Measurements from ENCODE around the gene UBE2L3. TPM values are rescaled to one million over a fixed set of nuclear protein-coding genes. Genes with fewer than 3 reads are reported as not detected.
"Not testable (repeated sequence)": the region's sequence is repeated elsewhere in the genome, so short reads cannot be mapped to it uniquely, and the experiment has no call there.

Gene UBE2L3
- total RNA-seq = 10 to 100 TPM; 35.6 to 71.1 (median 54.1) TPM

DNA sequence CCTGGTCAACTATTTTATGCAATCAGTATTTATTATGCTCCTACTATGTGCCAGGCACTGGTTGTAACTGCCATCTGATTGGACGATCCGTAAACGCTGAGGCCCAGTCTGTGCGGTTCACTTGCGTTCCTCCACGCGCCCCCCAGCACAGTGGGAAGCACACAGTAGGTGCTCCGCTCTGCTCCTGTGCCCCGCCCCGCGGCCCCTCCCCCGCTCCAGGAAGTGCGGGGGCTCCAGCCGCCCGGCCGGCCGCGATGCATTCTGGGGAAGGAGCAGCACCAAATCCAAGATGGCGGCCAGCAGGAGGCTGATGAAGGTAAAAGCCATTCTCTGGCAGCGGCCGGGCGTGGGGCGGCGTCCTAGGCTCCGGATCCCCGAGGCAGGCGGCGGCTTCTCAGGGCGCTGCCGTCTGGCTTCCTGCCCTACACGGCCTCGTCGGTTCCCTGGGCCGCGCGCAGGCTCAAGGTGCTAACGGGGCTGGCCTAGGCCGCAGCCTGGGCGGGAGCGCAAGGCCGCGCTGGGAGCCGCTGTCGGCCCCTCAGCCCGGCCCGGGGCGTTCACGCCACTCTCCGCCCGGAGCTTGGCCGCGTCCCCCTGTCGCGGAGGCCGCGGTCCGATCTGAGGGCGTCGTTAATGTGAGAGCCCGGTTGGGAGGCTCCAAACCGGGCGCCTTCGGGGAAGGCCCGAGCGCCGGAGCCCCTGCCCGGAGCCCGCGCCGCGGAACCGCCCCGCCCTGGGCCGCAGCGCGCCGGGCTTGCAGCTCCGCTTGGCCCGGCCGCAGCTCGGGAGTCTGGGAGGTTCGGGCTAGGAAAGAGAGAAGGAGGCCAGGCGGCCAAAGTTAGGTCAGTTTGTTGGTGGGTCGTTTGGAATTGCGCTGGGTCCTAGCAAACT lies at the start of gene UBE2L3:
Gene UBE2L3, plus strand, starts transcription at position 259 of the 891 bp plus-strand sequence. Its CDS starts 31 bp downstream, at position 290.
- ATAC-seq (replicated peaks in 6 of 8) = peak; percentile 54 to 82 (median 74)
- peaks cover 16 to 19% of the 10 kb centered on the region in 2 donors for H3K4me1 ChIP-seq (replicated peaks in 1 of 2)
- H3K4me3 ChIP-seq = peak within 1 kb of the TSS; percentile 69 to 96 (median 85)
- in situ Hi-C loops (cut with MboI; ENCODE audit: low pct_unique_long_range_greater_than_20kb in 2 of 9, low sequenced_read_pairs in 9 of 9, unreplicated experiment in 9 of 9) = no loop called here
- 0 to 8% (median 0%) methylated on average over 2 to 6 of the region's 85 CpGs; no CpG with 5 or more reads in 7 of the 10 experiments for WGBS, 10 experiments
- peak within 1 kb of the TSS; percentile 86 to 93 for H3K27ac ChIP-seq

DNA sequence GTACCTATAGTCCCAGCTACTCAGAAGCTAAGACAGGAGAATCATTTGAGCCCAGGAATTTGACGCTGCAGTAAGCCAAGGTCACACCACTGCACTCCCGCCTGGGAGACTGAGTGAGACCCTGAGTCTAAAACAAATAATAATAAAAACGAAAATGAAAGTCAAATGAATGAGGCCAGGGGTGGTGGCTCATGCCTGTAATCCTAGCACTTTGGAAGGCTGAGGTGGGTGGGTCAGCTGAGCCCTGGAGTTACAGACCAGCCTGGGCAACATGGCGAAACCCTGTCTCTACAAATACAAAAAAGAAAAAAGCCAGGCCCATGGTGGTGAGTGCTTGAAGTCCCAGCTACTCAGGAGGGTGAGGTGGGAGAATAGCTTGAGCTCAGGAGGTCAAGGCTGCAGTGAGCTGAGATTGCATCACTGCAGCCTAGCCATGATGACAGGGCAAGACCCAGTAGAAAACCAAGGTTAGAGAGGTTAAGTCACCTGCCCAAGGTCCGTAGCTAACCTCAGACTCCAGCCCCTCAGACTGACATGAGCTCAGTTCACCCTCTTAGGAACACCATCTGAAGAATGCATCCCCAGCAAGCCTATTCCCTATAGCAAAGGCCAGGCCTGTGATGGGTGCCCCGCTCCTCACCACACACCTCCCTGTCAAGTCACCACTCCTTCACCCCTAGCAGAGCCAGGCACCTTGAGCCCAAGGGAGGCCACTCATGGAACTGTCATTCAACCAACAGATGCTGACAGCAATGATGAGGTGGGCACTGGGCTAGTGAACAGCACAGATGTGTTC lies 40.6 kb upstream of the UBE2L3 start:
- H3K27ac ChIP-seq; H3K4me3 ChIP-seq; H3K4me1 ChIP-seq (replicated peaks in 1 of 2); in situ Hi-C loops (cut with MboI; ENCODE audit: low pct_unique_long_range_greater_than_20kb in 2 of 9, low sequenced_read_pairs in 9 of 9, unreplicated experiment in 9 of 9): not testable (repeated sequence)
- ATAC-seq (replicated peaks in 6 of 8) = peak in 2 of 8 experiments; percentile 58 to 72
- no CpG with 5 or more reads among the region's 6 CpGs for WGBS, 10 experiments

DNA sequence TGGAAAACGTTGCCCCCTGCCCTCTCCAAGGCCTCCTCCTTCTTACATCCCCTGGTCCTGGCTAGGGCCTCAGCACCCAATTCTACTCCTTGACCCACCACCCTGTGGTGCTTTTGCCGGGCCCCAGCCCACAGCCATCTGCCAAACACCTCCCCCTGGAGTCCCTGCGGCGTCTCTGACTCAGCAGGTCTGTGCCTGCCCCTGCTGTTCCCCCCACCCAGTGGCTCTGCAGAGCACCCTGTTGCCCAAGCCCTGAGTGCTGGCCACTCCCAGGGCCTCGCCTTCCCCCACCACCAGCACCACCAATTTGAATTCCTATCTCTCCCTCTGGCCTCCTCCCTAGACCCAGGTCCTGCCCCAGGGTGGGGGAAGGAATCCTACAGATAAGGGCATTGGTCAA lies 36.0 kb upstream of the UBE2L3 start:
- ATAC-seq (replicated peaks in 6 of 8) = peak; percentile 13 to 61 (median 43)
- no CpG with 5 or more reads among the region's 5 CpGs for WGBS, 10 experiments
- in situ Hi-C loops (cut with MboI; ENCODE audit: low pct_unique_long_range_greater_than_20kb in 2 of 9, low sequenced_read_pairs in 9 of 9, unreplicated experiment in 9 of 9); H3K27ac ChIP-seq; H3K4me1 ChIP-seq (replicated peaks in 1 of 2); H3K4me3 ChIP-seq: not testable (repeated sequence)

DNA sequence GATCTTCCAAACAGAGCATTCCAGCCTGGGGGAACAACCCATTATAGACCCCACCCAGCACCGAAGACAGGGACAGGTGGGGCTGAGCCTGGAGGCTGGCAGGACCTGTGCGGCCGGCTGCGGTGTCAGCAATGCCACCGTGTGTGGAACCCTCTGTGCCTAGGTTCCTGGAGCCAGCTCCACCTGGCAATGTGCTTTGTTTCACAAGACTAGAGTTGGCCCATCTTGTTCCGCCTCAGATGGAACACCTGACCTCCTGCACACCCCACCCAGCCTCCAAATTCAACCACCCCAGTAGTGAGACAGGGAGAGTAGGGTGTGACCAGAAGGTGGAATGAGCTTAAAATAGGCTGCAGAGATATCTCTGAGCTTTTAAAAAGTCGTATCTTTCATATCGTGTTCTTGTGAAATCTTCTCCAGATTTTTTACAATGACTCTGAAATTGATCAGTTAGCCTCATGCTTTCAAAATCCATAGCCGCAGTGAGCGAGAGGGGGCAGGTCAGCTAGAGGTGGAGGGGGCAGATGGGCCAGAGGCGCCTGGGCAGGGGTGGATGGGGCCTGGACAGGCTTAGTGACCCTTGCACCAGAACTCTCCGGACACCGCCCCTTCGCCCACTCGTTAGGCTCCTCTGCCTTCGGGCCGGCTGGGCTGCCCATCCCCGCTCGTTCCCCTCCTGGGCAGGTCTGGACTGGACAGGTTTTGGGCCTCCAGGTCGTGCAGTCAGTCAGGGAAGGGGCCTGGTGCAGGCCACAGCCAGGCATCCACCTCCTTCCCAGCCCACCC lies 34.5 kb upstream of the UBE2L3 start:
- ATAC-seq (replicated peaks in 6 of 8); in situ Hi-C loops (cut with MboI; ENCODE audit: low pct_unique_long_range_greater_than_20kb in 2 of 9, low sequenced_read_pairs in 9 of 9, unreplicated experiment in 9 of 9); H3K27ac ChIP-seq; H3K4me3 ChIP-seq; H3K4me1 ChIP-seq (replicated peaks in 1 of 2): not testable (repeated sequence)
- no CpG with 5 or more reads among the region's 20 CpGs for WGBS, 10 experiments

DNA sequence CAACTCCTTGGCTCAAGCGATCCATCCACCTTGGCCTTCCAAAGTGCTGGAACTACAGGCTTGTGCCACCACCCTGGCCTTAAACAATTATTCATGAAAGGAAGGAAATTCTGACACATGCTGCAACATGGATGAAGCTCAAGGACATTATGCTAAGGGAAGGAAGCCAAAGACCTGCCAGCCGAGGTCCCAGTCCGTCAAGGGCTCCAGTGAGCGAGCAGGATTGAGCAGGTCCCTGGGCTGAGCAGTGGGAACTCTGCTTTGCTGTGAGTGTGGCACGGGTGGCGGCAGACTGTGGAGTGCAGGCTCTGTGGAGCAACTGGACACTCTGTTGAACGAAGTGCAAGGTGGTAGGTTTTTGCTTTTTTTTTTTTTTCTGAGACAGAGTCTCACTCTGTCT lies 27.7 kb upstream of the UBE2L3 start:
- H3K4me1 ChIP-seq (replicated peaks in 1 of 2); ATAC-seq (replicated peaks in 6 of 8); H3K4me3 ChIP-seq; H3K27ac ChIP-seq; in situ Hi-C loops (cut with MboI; ENCODE audit: low pct_unique_long_range_greater_than_20kb in 2 of 9, low sequenced_read_pairs in 9 of 9, unreplicated experiment in 9 of 9): not testable (repeated sequence)
- no CpG with 5 or more reads among the region's 7 CpGs for WGBS, 10 experiments

DNA sequence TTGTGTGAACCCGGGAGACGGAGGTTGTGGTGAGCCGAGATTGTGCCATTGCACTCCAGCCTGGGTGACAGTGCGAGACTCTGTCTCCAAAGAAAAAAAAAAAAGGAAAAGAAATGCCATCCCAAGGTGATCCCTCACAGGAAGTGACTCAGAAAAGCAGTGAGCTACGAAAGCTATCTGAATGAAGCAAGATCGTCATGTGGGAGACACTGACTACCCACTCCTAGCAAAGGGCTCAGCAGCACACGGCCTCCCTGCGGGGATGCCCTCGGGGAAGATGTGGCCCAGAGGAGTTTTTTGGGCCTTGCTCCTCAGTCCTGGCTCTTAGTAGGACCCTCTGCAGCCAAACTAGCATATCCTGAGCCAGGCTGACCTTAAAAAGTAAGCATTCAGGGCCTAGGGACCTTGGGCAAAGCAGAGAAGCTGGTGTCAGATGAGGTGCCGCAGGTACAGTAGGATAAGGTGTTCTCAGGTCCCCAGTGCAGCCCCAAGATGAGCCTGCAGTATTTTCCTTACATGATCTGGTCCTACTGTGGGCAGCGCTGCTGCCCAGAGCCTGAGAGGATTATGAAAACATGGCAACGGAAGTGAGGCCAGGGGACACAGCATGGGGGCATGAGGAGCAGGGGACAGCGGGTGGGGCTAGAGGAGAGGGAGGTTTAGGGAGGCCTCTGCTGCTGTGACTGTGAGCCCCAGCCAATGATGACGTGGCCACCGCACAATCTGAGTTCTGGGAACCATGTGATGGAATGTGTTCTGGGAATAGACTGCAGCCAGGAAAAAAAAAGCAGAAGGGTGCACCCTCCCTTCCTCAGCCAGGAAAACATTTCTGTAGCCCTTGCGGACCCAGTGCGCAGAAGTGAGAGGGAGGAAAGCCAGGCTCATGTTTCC lies 22.8 kb upstream of the UBE2L3 start:
- H3K27ac ChIP-seq; H3K4me1 ChIP-seq (replicated peaks in 1 of 2); H3K4me3 ChIP-seq; in situ Hi-C loops (cut with MboI; ENCODE audit: low pct_unique_long_range_greater_than_20kb in 2 of 9, low sequenced_read_pairs in 9 of 9, unreplicated experiment in 9 of 9): not testable (repeated sequence)
- ATAC-seq (replicated peaks in 6 of 8) = peak; percentile 33 to 93 (median 52)
- no CpG with 5 or more reads among the region's 17 CpGs for WGBS, 10 experiments

DNA sequence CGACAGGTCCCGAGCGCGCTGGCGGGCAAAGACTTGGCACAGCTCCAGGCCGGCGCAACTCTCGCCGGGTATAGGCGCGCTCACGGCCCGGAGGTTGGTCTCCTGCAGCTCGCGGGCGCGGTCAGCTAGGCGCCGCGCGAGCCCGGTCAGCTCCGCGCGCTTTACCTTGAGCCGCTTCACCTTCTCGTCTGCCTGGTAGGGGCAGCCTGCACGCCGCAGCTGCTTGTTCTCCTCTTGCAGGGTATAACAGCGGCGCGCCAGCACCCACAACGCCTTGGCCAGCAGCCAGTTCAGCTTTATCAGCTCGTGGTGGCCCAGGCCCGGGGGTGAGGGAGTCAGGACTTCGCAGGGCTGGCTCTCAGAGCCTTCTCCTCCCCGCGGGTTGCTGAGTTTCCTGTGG lies 18.0 kb upstream of the UBE2L3 start:
- WGBS, 10 experiments = no CpG with 5 or more reads among the region's 38 CpGs
- in situ Hi-C loops (cut with MboI; ENCODE audit: low pct_unique_long_range_greater_than_20kb in 2 of 9, low sequenced_read_pairs in 9 of 9, unreplicated experiment in 9 of 9); H3K4me3 ChIP-seq; H3K27ac ChIP-seq; H3K4me1 ChIP-seq (replicated peaks in 1 of 2): not testable (repeated sequence)
- peak in 5 of 8 experiments; percentile 4 to 23 (median 18) for ATAC-seq (replicated peaks in 6 of 8)

DNA sequence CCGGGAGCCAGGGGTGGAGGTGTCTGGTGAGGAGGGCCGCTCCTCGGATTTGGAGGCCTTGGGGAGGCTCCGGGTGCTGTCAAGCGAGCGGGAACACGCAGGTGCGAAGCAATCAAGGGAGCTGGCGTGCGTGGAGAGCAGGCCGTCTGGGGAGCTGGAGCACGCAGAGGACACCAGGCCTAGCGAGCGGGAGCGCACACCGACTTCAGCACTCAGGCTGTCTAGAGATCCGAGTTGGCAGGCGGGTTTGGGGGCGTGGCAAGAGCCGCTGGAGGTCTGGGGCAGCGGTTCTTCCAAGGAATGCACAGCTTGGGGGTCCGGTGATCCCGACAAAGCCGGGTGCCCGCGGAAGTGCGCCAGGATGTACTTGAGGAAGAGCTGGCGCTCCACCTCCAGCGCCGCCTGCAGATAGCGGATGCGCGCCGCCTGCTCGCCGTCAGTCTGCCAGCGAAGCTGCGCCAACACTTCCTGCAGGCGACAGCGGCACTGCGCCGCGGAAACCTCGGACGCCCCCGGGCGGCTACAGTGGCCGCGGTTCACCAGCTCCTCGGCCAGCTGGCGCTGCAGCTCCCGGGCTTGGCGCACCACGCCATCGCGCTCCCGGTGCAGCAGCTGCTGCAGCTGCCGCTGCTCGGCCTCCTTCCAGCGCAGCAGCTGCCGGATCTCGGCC lies 17.4 kb upstream of the UBE2L3 start:
- ATAC-seq (replicated peaks in 6 of 8) = peak; percentile 63 to 91 (median 84)
- H3K4me3 ChIP-seq; H3K4me1 ChIP-seq (replicated peaks in 1 of 2); H3K27ac ChIP-seq; in situ Hi-C loops (cut with MboI; ENCODE audit: low pct_unique_long_range_greater_than_20kb in 2 of 9, low sequenced_read_pairs in 9 of 9, unreplicated experiment in 9 of 9): not testable (repeated sequence)
- WGBS, 10 experiments = no CpG with 5 or more reads among the region's 62 CpGs

DNA sequence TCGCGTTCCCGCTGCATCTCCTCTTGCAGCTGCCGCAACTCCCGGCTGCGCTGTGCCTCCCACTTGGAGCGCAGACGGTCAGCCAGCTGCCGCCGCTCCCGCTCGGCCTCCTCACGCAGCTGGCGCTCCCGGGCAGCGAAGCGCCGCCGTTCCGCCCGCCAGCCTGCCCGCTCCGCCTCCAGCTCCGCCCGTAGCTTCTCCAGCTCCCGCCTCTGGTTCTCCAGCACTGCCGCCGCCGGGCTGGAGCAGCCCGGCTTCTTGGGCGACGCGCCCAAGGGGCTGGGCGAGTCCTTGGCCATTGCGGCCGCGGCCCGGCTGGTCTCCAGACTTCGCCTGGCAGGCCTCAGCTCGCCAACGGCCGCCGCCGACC lies 16.9 kb upstream of the UBE2L3 start:
- peak; percentile 57 to 81 (median 73) for ATAC-seq (replicated peaks in 6 of 8)
- no CpG with 5 or more reads among the region's 44 CpGs for WGBS, 10 experiments
- H3K27ac ChIP-seq; H3K4me1 ChIP-seq (replicated peaks in 1 of 2); H3K4me3 ChIP-seq; in situ Hi-C loops (cut with MboI; ENCODE audit: low pct_unique_long_range_greater_than_20kb in 2 of 9, low sequenced_read_pairs in 9 of 9, unreplicated experiment in 9 of 9): not testable (repeated sequence)

DNA sequence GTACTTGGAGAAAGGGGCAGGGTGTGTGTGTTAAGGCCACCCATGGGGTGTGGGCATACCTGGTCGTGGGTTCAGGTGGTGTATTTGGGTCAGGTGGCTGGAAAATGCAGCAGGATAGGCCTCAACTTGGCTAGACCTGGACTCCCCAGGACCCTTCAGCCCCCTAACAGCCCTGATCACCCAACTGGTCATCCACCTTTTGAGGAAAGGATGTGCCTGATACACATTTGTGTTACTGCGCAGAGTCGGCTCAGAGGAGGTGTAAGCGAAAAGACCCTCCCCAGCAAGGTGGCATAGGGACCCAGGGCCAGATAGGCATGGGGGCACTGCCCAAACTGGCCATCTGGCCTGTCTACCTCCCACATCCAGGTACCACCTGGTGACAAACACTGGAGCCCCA lies 16.2 kb upstream of the UBE2L3 start, which contains the start of gene RIMBP3C:
Gene RIMBP3C, minus strand, starts transcription at position 101 of the 400 bp plus-strand sequence. CDS start 485 bp downstream, outside the sequence.
- WGBS, 10 experiments = no CpG with 5 or more reads among the region's 4 CpGs
- ATAC-seq (replicated peaks in 6 of 8); H3K27ac ChIP-seq; in situ Hi-C loops (cut with MboI; ENCODE audit: low pct_unique_long_range_greater_than_20kb in 2 of 9, low sequenced_read_pairs in 9 of 9, unreplicated experiment in 9 of 9); H3K4me1 ChIP-seq (replicated peaks in 1 of 2); H3K4me3 ChIP-seq: not testable (repeated sequence)

DNA sequence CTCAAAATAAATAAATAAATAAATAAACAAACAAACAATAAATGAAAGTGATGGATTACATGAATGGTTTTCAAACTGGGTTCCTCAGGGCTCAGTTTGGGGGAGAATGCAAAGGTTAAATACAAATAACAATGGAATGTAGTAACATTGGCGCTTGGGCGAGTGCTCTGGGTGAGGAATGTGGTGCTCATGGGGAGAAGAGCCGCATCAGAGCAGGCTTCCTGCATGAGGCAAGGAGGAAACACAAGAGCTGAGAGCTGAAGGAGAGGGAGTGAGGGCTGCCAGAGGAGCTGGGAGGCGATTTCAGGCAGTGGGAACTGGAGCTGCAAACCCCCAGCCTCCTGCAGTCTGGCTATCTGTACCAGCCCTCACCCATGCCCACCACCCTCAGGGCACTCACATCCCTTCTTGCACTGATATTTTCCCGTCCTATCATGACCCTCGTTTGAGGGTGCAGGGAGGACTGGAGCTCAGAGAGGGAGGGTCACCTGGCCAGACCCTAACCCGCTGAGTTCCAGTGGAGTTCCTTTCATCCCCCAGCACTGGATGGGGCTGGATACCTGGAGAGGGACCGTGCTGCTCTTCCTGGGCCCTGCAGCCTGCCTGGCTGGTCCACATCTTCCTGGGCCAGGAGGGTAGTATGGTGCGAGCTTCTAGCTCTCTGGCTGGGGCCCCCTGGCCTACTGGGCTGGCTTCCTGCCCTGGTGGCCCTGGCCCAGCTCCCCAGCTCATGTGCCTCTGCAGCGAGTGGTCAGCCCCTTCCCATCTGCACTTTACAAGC lies 8.0 kb upstream of the UBE2L3 start:
- peak in 2 of 8 experiments; percentile 16 for ATAC-seq (replicated peaks in 6 of 8)
- H3K27ac ChIP-seq; H3K4me3 ChIP-seq; in situ Hi-C loops (cut with MboI; ENCODE audit: low pct_unique_long_range_greater_than_20kb in 2 of 9, low sequenced_read_pairs in 9 of 9, unreplicated experiment in 9 of 9); H3K4me1 ChIP-seq (replicated peaks in 1 of 2): not testable (repeated sequence)
- WGBS, 10 experiments = no CpG with 5 or more reads among the region's 10 CpGs
